Endothelial cell (in vitro differentiated cells): ENCODE results near the gene THOC6. TPM values are rescaled to one million over a fixed set of nuclear protein-coding genes. Genes with fewer than 3 reads are reported as not detected.
A peak's percentile ranks its signal among the peaks of the same experiment; 100 is the strongest.

Experiments used
- DNase-seq: peaks from one replicate; pipeline ENCODE4 v3.0.0; 2021; ENCODE audit warnings: low spot score
- H3K27ac Mint-ChIP-seq: one replicate; pipeline ENCODE4 v1.8.0; 2021; ENCODE audit warnings: mixed read lengths, inconsistent platforms; ENCODE audit not compliant: unreplicated experiment
- H3K27me3 Mint-ChIP-seq: one replicate; pipeline ENCODE4 v1.8.0; 2021; ENCODE audit warnings: mild to moderate bottlenecking, moderate library complexity, mixed read lengths, inconsistent platforms; ENCODE audit not compliant: unreplicated experiment
- H3K36me3 Mint-ChIP-seq: one replicate; pipeline ENCODE4 v1.8.0; 2021; ENCODE audit warnings: mild to moderate bottlenecking, low read depth, mixed read lengths, inconsistent platforms; ENCODE audit not compliant: unreplicated experiment
- H3K4me1 Mint-ChIP-seq: one replicate; pipeline ENCODE4 v1.8.0; 2021; ENCODE audit warnings: mild to moderate bottlenecking, mixed read lengths, inconsistent platforms; ENCODE audit not compliant: unreplicated experiment
- H3K4me3 Mint-ChIP-seq: one replicate; pipeline ENCODE4 v1.8.0; 2021; ENCODE audit warnings: mild to moderate bottlenecking, mixed read lengths, inconsistent platforms; ENCODE audit not compliant: unreplicated experiment
- H3K9me3 Mint-ChIP-seq: one replicate; pipeline ENCODE4 v1.8.0; 2021; ENCODE audit warnings: mixed read lengths, inconsistent platforms; ENCODE audit not compliant: unreplicated experiment
- CTCF ChIP-seq: fragments of 200-600 bp; sonication (generic); IDR thresholded peaks from one replicate; pipeline ENCODE4 v1.5.0; 2021; ENCODE audit warnings: antibody characterized with exemption; ENCODE audit not compliant: unreplicated experiment
- total RNA-seq: library from RNA; stranded (reverse); fragmentation: NEBNext Ultra II Directional; extraction: Animal tissue kit (Norgen Biotek cat#: 25700); gene quantifications from one replicate; pipeline ENCODE4 v1.2.1, GENCODE V29; 2021; ENCODE audit not compliant: unreplicated experiment

THOC6 gene
- total RNA-seq, 1 donor from 2014 or later, result 22.9 TPM

- peaks cover 13% of the 10 kb centered on the region for H3K27me3 Mint-ChIP-seq
- no peak for DNase-seq
- TF ChIP-seq CTCF, result no peak
- no peak overlapping the region for H3K27ac Mint-ChIP-seq
- no peaks in the 10 kb centered on the region for H3K36me3 Mint-ChIP-seq
- peaks cover 24% of the 10 kb centered on the region for H3K4me1 Mint-ChIP-seq
- H3K4me3 Mint-ChIP-seq, result no peak overlapping the region
- no peaks in the 10 kb centered on the region for H3K9me3 Mint-ChIP-seq
These were observed 16.5 kb upstream of the THOC6 start for GRCh38 chr16:3007059-3007956.

GRCh38 chr16:3007957-3008689 lies 15.7 kb upstream of the THOC6 start:
- peak overlapping the region; percentile 64 for H3K27ac Mint-ChIP-seq
- H3K36me3 Mint-ChIP-seq, result no peaks in the 10 kb centered on the region
- peaks cover 24% of the 10 kb centered on the region for H3K4me1 Mint-ChIP-seq
- no peak for DNase-seq
- no peaks in the 10 kb centered on the region for H3K9me3 Mint-ChIP-seq
- no peak for TF ChIP-seq CTCF
- H3K27me3 Mint-ChIP-seq, result peaks cover 11% of the 10 kb centered on the region
- peak overlapping the region; percentile 74 for H3K4me3 Mint-ChIP-seq

- H3K27me3 Mint-ChIP-seq, result peaks cover 11% of the 10 kb centered on the region
These were observed 15.2 kb upstream of the THOC6 start for GRCh38 chr16:3008690-3009037.

GRCh38 chr16:3009568-3010390 lies 14.1 kb upstream of the THOC6 start:
- H3K9me3 Mint-ChIP-seq, result no peaks in the 10 kb centered on the region
- no peak overlapping the region for H3K27ac Mint-ChIP-seq
- peaks cover 24% of the 10 kb centered on the region for H3K4me1 Mint-ChIP-seq
- H3K4me3 Mint-ChIP-seq, result no peak overlapping the region
- H3K27me3 Mint-ChIP-seq, result peaks cover 12% of the 10 kb centered on the region
- DNase-seq, result no peak
- no peak for TF ChIP-seq CTCF
- H3K36me3 Mint-ChIP-seq, result peaks cover 1% of the 10 kb centered on the region

More at GRCh38 chr16:3008690-3009037, 15.2 kb upstream of the THOC6 start:
- no peak overlapping the region for H3K4me3 Mint-ChIP-seq
- no peaks in the 10 kb centered on the region for H3K36me3 Mint-ChIP-seq
- no peak for TF ChIP-seq CTCF
- H3K4me1 Mint-ChIP-seq, result peaks cover 24% of the 10 kb centered on the region
- no peak for DNase-seq
- no peak overlapping the region for H3K27ac Mint-ChIP-seq
- H3K9me3 Mint-ChIP-seq, result no peaks in the 10 kb centered on the region
